Parathyroid adenoma (tissue), 2 donors: ENCODE data around the gene OLIG2.

Source experiments
- H2AFZ ChIP-seq: fragments of 300-600 bp; sonication (generic); one replicate; pipeline ENCODE4 v1.7.0; 2017; ENCODE audit warnings: antibody characterized with exemption, mild to moderate bottlenecking
- H3K27ac ChIP-seq: fragments of 300-600 bp; sonication (generic); one replicate; pipeline ENCODE4 v1.7.0; 2017
- H3K27me3 ChIP-seq: fragments of 300-600 bp; sonication (generic); one replicate; pipeline ENCODE4 v1.7.0; 2017; ENCODE audit warnings: low read length; ENCODE audit not compliant: control insufficient read depth, insufficient read depth
- H3K36me3 ChIP-seq: fragments of 300-600 bp; sonication (generic); one replicate; pipeline ENCODE4 v1.7.0; 2017; ENCODE audit warnings: low read length; ENCODE audit not compliant: control insufficient read depth, insufficient read depth
- H3K4me1 ChIP-seq: fragments of 300-600 bp; sonication (generic); one replicate; pipeline ENCODE4 v1.7.0; 2017; ENCODE audit warnings: control low read depth
- H3K4me2 ChIP-seq: fragments of 300-600 bp; sonication (generic); one replicate; pipeline ENCODE4 v1.7.0; 2017; ENCODE audit warnings: low read length
- H3K4me3 ChIP-seq: fragments of 300-600 bp; sonication (generic); one replicate; pipeline ENCODE4 v1.7.0; 2017; ENCODE audit warnings: low read depth, low read length
- H3K79me2 ChIP-seq: fragments of 300-600 bp; sonication (generic); one replicate; pipeline ENCODE4 v1.7.0; 2017; ENCODE audit warnings: control low read depth
- H3K9ac ChIP-seq: fragments of 300-600 bp; sonication (generic); one replicate; pipeline ENCODE4 v1.7.0; 2017; ENCODE audit warnings: mild to moderate bottlenecking
- H3K9me3 ChIP-seq: fragments of 300-600 bp; sonication (generic); one replicate; pipeline ENCODE4 v1.7.0; 2017; ENCODE audit warnings: low read length; ENCODE audit not compliant: control insufficient read depth
- CTCF ChIP-seq: fragments of 300-600 bp; sonication (generic); IDR thresholded peaks from one replicate; pipeline ENCODE4 v1.7.0; 2017; ENCODE audit warnings: antibody characterized with exemption, mild to moderate bottlenecking
- donor health status: primary hyperparathyroidism.

OLIG2 gene

GRCh38 chr21:33025489-33026442, at the start of gene OLIG2:
Gene OLIG2, plus strand, starts transcription at chr21:33025935. Its CDS starts 928 bp downstream, at chr21:33026863.
- no peaks in the 10 kb centered on the region for H3K4me1 ChIP-seq
- H3K27ac ChIP-seq = no peak within 1 kb of the TSS
- no peak within 1 kb of the TSS for H3K4me2 ChIP-seq
- TF ChIP-seq CTCF = no peak
- H3K4me3 ChIP-seq = no peak within 1 kb of the TSS
- H3K36me3 ChIP-seq = no peaks in the 10 kb centered on the region
- no peaks in the 10 kb centered on the region for H3K79me2 ChIP-seq
- no peak within 1 kb of the TSS for H3K9ac ChIP-seq
- no peaks in the 10 kb centered on the region for H3K9me3 ChIP-seq
- peaks cover 7% of the 10 kb centered on the region for H3K27me3 ChIP-seq
- no peak within 1 kb of the TSS for H2AFZ ChIP-seq

DNA sequence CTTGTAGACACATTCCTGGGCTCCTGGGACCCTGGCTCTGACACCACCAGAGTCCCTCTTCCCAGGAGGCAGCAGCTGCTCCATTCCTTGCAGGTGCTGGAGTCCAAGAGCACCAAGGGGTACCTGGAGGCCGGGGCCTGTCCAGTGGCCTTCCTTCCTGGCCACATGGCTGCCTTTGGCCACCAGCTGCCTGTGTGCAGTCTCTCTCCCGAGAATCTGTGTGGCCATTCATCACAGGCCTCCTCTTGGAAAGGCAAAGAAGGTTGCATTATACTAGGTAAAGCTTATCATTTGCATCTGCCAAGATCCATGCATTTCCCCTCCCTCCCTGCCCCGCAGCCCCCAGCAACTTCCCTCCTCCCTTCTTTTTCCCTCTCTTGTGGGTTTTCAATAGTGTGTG, 48.9 kb upstream of the OLIG2 start:
- H3K9ac ChIP-seq = no peak overlapping the region
- no peaks in the 10 kb centered on the region for H3K4me1 ChIP-seq
- no peaks in the 10 kb centered on the region for H3K9me3 ChIP-seq
- no peaks in the 10 kb centered on the region for H3K27me3 ChIP-seq
- H3K4me2 ChIP-seq = no peak overlapping the region
- no peak for TF ChIP-seq CTCF
- no peak overlapping the region for H3K27ac ChIP-seq
- H3K4me3 ChIP-seq = no peak overlapping the region
- H3K79me2 ChIP-seq = no peaks in the 10 kb centered on the region
- no peak overlapping the region for H2AFZ ChIP-seq
- no peaks in the 10 kb centered on the region for H3K36me3 ChIP-seq

- Histone ChIP-seq H3K4me2 (no peak overlapping the region), H3K27ac (no peak overlapping the region), H3K9me3 (no peaks in the 10 kb centered on the region), H3K27me3 (no peaks in the 10 kb centered on the region), H3K9ac (no peak overlapping the region), H3K4me1 (no peaks in the 10 kb centered on the region), H3K79me2 (no peaks in the 10 kb centered on the region), H3K4me3 (no peak overlapping the region), H2AFZ (no peak overlapping the region), H3K36me3 (no peaks in the 10 kb centered on the region)
- no peak for TF ChIP-seq CTCF
These were observed 48.5 kb upstream of the OLIG2 start for GRCh38 chr21:32977216-32977615.

DNA sequence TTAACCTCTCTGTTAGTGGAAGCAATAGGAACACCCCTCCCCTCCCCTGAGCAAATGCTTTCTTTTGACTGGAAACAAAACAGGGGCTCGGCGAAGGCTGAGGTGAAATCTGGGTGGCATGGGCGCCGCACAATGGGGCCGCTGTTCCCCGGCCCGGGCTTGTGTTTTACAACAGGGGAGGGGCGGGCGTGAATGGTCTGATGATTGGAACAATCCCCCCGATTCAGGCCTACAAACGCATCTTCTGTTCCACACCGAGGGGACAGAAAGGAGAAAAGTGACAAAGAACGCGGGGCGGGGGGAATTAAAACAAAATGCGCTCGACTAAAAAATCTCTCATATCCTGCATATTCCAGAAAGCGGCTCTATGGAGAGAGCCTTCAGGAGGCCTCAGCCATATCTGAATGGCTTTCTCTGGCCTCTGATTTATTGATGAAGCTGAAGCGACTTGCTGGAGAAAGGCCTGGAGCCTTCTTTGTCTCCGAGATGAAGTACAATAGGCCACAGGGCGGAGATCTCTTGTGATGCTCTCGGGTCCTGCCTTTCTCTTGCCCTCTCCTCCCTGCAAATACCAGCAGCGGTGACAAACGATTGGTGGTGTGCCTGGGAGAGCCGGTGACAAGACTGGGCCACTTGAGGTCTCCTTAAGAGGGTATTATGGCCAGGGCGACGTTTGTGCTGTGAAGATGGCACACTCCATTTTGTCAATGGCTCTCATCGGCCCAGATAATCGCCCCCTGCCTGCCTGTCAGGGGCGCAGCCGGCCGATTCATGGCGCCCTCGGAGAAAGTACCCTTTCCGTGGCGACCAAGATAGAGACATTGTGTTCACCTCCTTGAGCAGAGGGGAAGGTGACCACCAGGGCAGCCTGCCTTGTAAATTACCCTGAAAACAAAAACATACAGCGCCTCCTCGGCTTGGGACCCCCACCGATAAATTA, 47.1 kb upstream of the OLIG2 start:
- H3K36me3 ChIP-seq = no peaks in the 10 kb centered on the region
- no peak overlapping the region for H2AFZ ChIP-seq
- H3K9me3 ChIP-seq = no peaks in the 10 kb centered on the region
- no peaks in the 10 kb centered on the region for H3K79me2 ChIP-seq
- H3K27ac ChIP-seq = no peak overlapping the region
- H3K9ac ChIP-seq = no peak overlapping the region
- H3K27me3 ChIP-seq = no peaks in the 10 kb centered on the region
- no peak for TF ChIP-seq CTCF
- H3K4me3 ChIP-seq = no peak overlapping the region
- no peaks in the 10 kb centered on the region for H3K4me1 ChIP-seq
- H3K4me2 ChIP-seq = no peak overlapping the region
